Activated naive CD4-positive, alpha-beta T cell treated with anti-CD3 and anti-CD28 coated beads for 36 hours (primary cell): ENCODE measurements around the gene EPB41L2. TPM values are rescaled to one million over a fixed set of nuclear protein-coding genes. Genes with fewer than 3 reads are reported as not detected.

Experiments
- CTCF ChIA-PET: fragments of 350-600 bp; sonication (Branson Sonifier 250); formaldehyde crosslinking; loops from one replicate; lab custom pipeline; 2021; ENCODE audit warnings: antibody characterized with exemption; lab: Charles Lee
- DNase-seq: peaks from one replicate; pipeline ENCODE4 v3.0.0-alpha.2; 2020
- H3K27ac Mint-ChIP-seq: one replicate; pipeline ENCODE4 v1.8.0; 2021; ENCODE audit warnings: mild to moderate bottlenecking, mixed read lengths
- H3K27me3 Mint-ChIP-seq: one replicate; pipeline ENCODE4 v1.8.0; 2021; ENCODE audit warnings: low read depth, mixed read lengths
- H3K36me3 Mint-ChIP-seq: one replicate; pipeline ENCODE4 v1.8.0; 2021; ENCODE audit warnings: low read depth, mixed read lengths
- H3K4me1 Mint-ChIP-seq: one replicate; pipeline ENCODE4 v1.8.0; 2021; ENCODE audit warnings: low read depth, mixed read lengths
- H3K4me3 Mint-ChIP-seq: one replicate; pipeline ENCODE4 v1.8.0; 2021; ENCODE audit warnings: mild to moderate bottlenecking, moderate library complexity, mixed read lengths
- H3K9me3 Mint-ChIP-seq: one replicate; pipeline ENCODE4 v1.8.0; 2021; ENCODE audit warnings: mixed read lengths
- intact Hi-C: fragments of 100-400 bp; cut with micrococcal nuclease; formaldehyde crosslinking; loops from one replicate; pipeline ENCODE4 v1.15.1; 2023
- total RNA-seq, 2 experiments: library from RNA; stranded (reverse); gene quantifications; one replicate each; pipeline ENCODE4 v1.2.3, GENCODE V29; 2021

The EPB41L2 gene
- total RNA-seq, 2 experiments from 2014 or later, result 33.5 to 37.7 TPM

DNA sequence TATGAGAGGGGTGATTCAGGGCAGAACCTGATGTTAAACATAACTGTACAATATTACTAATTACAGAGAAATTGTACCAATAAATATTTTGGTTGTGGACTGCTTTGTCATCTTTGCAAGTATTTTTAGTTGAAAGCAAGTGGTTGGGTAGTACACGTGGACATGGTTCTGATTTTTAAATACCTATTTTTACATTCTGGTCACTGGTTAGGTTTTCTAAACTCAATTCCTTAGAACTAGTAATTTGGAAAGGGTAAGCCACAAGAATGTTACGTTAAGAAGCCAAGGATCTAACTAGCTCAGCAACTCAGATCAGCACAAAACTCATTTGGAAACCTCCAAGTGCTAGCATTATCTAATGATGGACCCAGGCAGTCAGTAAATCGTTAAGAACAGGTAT is 2.7 kb downstream of the EPB41L2 start:
- Mint-ChIP-seq H3K4me3 (no peak overlapping the region), H3K36me3 (peaks cover 3% of the 10 kb centered on the region), H3K27me3 (peaks cover 2% of the 10 kb centered on the region), H3K9me3 (peaks cover 11% of the 10 kb centered on the region), H3K4me1 (peaks cover 22% of the 10 kb centered on the region), H3K27ac (no peak overlapping the region)
- intact Hi-C loops, result loop anchor here (2.0 to 5.0 kb wide), 4 partner anchors 382 to 1752 kb away; partner anchors contain the start of gene RPS12
- CTCF ChIA-PET, result no interaction called here
- no peak for DNase-seq

DNA sequence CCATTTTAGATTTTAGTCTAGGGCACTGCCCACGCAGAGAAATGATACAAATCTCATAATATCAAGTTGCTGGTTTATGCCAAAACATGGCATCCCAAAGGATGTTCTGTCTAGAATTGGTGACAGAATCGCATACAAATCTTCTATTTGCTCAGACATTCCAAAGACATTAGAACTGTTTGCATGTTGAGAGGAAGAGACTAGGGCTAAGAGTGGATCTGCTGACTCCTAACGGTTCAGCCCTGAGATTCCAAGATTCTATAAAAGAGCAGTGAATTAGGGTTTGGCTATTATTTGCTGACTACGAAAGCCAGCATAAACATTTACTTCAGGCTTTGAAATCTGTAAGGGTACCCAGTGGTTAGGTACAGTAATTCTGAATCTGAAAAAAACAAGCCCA is 3.6 kb downstream of the EPB41L2 start:
- DNase-seq, result no peak
- H3K27me3 Mint-ChIP-seq, result peaks cover 2% of the 10 kb centered on the region
- H3K9me3 Mint-ChIP-seq, result peaks cover 13% of the 10 kb centered on the region
- H3K27ac Mint-ChIP-seq, result no peak overlapping the region
- peaks cover 3% of the 10 kb centered on the region for H3K36me3 Mint-ChIP-seq
- peaks cover 22% of the 10 kb centered on the region for H3K4me1 Mint-ChIP-seq
- intact Hi-C loops, result no loop called here
- H3K4me3 Mint-ChIP-seq, result no peak overlapping the region
- CTCF ChIA-PET, result no interaction called here

DNA sequence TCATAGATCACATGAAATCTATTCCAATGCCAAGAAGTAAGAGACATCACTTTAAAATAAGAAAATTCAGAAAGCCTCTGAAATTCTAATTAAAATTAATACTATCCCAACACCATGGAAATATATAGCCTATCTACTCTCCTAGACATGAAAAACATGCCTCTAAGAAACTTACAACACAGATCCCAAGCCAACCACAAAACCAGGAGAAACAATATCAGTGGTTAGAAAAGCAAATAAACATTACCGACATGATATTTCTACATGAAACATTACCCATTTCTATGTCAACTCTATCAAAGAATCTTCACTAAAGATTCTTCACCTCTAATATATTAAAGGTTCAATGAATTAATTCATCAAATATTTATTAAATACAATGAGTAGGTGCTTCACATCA is 4.8 kb downstream of the EPB41L2 start:
- CTCF ChIA-PET, result no interaction called here
- peaks cover 22% of the 10 kb centered on the region for H3K9me3 Mint-ChIP-seq
- peaks cover 2% of the 10 kb centered on the region for H3K27me3 Mint-ChIP-seq
- H3K4me1 Mint-ChIP-seq, result peaks cover 15% of the 10 kb centered on the region
- H3K27ac Mint-ChIP-seq, result no peak overlapping the region
- H3K4me3 Mint-ChIP-seq, result no peak overlapping the region
- intact Hi-C loops, result no loop called here
- peaks cover 10% of the 10 kb centered on the region for H3K36me3 Mint-ChIP-seq
- DNase-seq, result no peak

DNA sequence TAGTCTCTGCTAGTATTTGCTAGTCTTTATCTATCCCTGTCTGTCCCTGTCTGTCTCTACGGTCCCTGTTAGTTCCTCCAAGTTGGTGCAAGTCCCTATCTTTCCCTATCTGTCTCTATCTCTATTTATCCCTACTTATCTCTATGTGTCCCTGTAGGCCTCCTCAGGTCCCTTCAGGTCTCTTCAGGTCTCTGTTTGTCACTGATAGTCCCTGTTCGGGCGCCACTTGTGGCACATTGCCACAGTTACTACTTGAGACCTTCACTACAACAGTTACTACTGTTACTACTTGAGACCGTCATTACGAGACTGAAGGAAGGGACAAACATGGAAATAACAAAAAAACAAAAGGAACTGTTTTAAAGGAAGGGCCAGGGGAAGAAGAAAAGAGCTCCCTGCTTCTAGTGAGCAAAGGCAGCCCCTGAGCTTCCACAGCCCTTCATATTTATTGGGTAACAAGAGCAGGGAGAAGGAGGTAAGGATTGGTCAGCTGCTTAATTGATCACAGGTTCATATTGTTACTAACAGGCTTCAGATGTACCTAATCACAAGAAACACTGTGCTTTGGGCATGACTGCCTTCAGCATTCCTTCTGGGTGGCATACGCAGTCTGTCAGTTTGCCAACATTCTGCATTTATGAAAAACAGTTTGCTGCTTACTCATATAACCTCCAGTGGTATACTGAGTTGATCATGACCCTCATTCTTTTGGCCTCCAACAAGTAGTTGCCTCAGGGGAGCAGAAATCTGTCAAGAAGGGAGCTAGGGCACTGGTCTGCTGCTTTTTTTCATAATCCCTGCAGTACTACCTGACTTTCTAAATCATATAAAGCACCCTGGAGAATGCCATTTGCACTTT is 8.4 kb downstream of the EPB41L2 start:
- no peak for DNase-seq
- Mint-ChIP-seq H3K27me3 (no peaks in the 10 kb centered on the region), H3K4me3 (no peak overlapping the region), H3K9me3 (peaks cover 31% of the 10 kb centered on the region), H3K4me1 (no peaks in the 10 kb centered on the region), H3K27ac (no peak overlapping the region), H3K36me3 (peaks cover 14% of the 10 kb centered on the region)
- CTCF ChIA-PET, result interaction anchor here (0.6 to 1.0 kb wide), 3 partner anchors 10 to 161 kb away, joined by 3 to 5 read pairs (median 4); no protein-coding TSS in a partner anchor
- intact Hi-C loops, result no loop called here

DNA sequence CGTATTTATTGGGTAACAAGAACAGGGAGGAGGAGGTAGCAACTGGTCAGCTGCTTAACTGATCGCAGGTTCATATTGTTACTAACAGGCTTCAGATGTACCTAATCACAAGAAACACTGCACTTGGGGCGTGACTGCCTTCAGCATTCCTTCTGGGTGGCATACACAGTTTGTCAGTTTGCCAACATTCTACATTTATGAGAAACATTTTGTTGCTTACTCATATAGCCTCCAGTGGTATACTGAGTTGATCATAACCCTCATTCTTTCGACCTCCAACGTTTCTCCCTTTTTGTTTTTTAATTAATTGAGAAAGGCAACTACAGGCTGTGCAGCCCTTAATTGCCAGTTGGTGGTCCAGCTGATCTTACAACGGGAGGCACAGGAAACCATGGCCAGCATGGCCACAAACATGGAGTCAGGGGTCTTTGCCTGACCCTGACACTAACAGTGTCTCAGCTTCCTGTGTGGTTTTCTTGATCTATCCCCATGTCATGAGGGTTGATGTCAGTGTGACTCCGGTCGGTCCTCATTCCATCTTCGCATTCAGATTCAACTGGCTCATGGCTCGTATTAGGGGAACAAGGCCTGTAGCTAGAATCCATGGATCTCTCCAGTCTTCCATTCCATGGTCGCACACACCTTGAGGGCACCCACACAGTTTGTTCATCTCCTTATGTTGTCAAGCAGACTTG is 9.4 kb downstream of the EPB41L2 start:
- Mint-ChIP-seq H3K27me3 (no peaks in the 10 kb centered on the region), H3K27ac (no peak overlapping the region), H3K36me3 (peaks cover 14% of the 10 kb centered on the region), H3K4me1 (no peaks in the 10 kb centered on the region), H3K9me3 (peaks cover 33% of the 10 kb centered on the region), H3K4me3 (no peak overlapping the region)
- DNase-seq, result no peak
- CTCF ChIA-PET, result interaction anchor here (1.0 kb wide), 1 partner anchor 160 kb away, joined by 4 read pairs; no protein-coding TSS in a partner anchor
- intact Hi-C loops, result no loop called here

DNA sequence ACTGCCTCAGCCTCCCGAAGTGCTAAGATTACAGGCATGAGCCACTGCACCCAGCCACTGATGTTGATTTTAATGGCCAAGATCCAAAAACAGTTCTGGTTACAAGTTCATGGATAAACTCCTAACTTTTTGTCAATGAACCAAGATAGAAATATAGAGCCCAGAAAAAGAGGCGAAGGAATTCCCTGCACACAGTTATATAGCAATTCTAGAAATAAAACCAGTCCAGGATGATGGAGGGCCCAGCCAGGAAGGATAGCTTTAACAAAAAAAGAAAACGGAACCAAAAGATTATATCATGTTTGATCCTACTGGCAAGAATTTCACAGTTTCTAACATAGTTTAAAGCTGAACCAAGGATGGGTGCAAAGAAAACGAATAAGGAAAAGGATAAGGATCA is 10.9 kb downstream of the EPB41L2 start:
- Mint-ChIP-seq H3K27ac (no peak overlapping the region), H3K27me3 (no peaks in the 10 kb centered on the region), H3K9me3 (peaks cover 32% of the 10 kb centered on the region), H3K4me3 (no peak overlapping the region), H3K36me3 (peaks cover 14% of the 10 kb centered on the region), H3K4me1 (no peaks in the 10 kb centered on the region)
- CTCF ChIA-PET, result interaction anchor here (1.1 kb wide), 1 partner anchor 17 kb away, joined by 4 read pairs; no protein-coding TSS in a partner anchor
- no peak for DNase-seq
- intact Hi-C loops, result no loop called here

DNA sequence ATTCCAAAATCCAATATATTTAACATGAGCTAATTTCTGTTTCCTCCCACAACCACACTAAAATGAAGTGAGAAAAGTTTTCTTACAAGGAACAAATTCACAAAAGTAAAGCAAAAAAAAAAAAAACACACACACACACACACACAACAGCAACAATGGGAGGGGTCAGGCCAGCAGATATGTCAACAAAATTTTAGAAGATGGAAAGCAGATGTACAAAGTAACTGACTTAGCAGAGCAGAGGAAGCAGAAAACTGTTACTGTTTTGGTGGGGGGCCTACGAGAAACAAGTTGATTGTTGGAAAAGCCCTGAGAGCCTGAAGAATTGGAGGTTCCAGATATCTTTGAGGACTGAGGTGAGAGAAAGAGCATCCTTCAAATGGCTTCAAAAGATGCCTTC is 11.7 kb downstream of the EPB41L2 start:
- CTCF ChIA-PET, result no interaction called here
- no peak overlapping the region for H3K4me3 Mint-ChIP-seq
- intact Hi-C loops, result no loop called here
- peaks cover 14% of the 10 kb centered on the region for H3K36me3 Mint-ChIP-seq
- DNase-seq, result no peak
- no peaks in the 10 kb centered on the region for H3K4me1 Mint-ChIP-seq
- H3K9me3 Mint-ChIP-seq, result peaks cover 27% of the 10 kb centered on the region
- H3K27me3 Mint-ChIP-seq, result no peaks in the 10 kb centered on the region
- H3K27ac Mint-ChIP-seq, result no peak overlapping the region

DNA sequence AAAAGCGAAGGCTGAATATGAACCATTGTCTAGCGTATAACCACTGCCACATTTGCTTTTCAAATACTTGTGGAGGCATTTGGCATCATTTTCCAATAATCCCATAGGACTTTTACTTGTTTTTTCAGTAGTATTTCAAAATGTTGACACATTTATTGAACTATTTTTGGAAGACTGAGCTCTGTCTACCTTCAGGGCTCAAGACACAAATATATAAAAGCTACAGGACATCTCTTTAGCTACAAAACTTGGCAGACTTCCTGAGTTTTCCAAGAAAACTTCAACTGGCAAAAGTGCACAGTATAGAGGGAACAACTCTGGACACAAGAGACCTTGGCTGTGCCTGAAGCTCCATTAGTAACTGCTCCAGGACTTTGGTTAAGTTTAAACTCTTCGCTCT is 13.4 kb downstream of the EPB41L2 start:
- Mint-ChIP-seq H3K27me3 (no peaks in the 10 kb centered on the region), H3K9me3 (peaks cover 21% of the 10 kb centered on the region), H3K27ac (no peak overlapping the region), H3K36me3 (peaks cover 12% of the 10 kb centered on the region), H3K4me1 (no peaks in the 10 kb centered on the region), H3K4me3 (no peak overlapping the region)
- intact Hi-C loops, result no loop called here
- CTCF ChIA-PET, result no interaction called here
- no peak for DNase-seq

DNA sequence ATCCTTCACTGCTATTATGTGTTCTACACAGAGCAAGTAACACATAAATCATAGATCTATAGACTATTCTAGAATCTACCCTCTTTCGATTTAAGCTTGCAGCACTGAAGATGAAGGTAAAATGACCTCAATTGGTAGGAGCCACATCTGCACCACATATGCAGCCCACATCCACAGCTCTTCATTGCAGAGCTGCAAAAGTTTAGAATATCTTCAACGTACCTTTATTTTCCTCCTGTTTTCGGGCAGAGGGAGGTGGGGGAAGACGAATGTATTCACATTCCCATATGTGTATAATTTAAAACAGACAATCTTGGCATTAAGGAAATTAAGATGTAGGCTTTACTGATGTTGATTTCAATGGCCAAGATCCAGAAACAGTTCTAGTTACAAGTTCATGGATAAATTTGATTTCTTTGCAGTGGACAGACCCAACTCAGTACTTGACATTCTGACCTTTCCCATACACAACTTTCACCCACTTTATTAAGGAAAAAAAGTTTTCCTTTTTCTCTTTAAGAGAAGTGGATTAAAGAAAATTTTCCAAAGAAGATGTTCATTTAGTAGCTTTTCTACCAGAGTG is 14.0 kb downstream of the EPB41L2 start:
- no peak overlapping the region for H3K4me3 Mint-ChIP-seq
- H3K4me1 Mint-ChIP-seq, result no peaks in the 10 kb centered on the region
- peaks cover 8% of the 10 kb centered on the region for H3K36me3 Mint-ChIP-seq
- no peaks in the 10 kb centered on the region for H3K27me3 Mint-ChIP-seq
- no peak for DNase-seq
- intact Hi-C loops, result no loop called here
- H3K9me3 Mint-ChIP-seq, result peaks cover 15% of the 10 kb centered on the region
- CTCF ChIA-PET, result interaction anchor here (0.7 kb wide), 1 partner anchor 421 kb away, joined by 4 read pairs; no protein-coding TSS in a partner anchor
- no peak overlapping the region for H3K27ac Mint-ChIP-seq

DNA sequence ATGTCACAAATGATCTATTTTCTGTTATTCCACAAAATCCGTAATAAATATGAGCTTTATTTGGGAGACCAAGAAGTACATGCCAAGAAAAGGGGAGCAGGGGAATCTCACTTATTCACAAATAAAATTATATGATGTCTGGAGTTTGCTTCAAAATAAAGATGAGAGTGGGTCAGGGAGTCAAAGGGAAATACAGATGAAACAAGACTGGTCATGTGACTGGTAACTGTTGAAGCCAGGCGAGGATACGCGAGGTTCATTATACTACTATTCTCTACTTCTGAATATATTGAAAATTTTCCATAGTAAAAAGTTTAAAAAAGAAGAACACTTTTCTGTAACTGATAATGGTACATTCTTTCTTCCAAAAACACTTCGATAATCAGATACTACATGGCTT is 14.6 kb downstream of the EPB41L2 start:
- no peaks in the 10 kb centered on the region for H3K4me1 Mint-ChIP-seq
- CTCF ChIA-PET, result interaction anchor here (0.7 kb wide), 1 partner anchor 422 kb away, joined by 4 read pairs; no protein-coding TSS in a partner anchor
- peaks cover 11% of the 10 kb centered on the region for H3K9me3 Mint-ChIP-seq
- peaks cover 4% of the 10 kb centered on the region for H3K36me3 Mint-ChIP-seq
- intact Hi-C loops, result no loop called here
- DNase-seq, result no peak
- H3K4me3 Mint-ChIP-seq, result no peak overlapping the region
- no peaks in the 10 kb centered on the region for H3K27me3 Mint-ChIP-seq
- H3K27ac Mint-ChIP-seq, result no peak overlapping the region

DNA sequence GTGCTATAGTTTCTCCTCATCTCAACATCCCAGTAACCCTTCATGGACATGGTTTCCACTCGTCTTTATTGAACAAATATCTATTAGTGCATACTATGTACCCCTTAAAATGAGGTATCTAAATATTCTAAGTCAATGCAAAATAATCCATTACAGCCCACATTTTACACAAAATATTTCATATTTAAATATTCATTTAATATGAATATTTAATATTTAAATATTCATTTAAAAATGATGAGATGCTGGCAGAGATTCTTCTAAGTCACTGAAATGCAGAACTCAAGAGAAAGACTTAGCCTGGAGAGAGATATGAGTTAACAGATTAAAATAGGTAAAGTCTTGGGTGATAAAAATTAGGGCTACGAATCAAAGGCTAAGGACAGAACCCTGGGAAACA is 17.9 kb downstream of the EPB41L2 start:
- H3K27me3 Mint-ChIP-seq, result no peaks in the 10 kb centered on the region
- no peak overlapping the region for H3K27ac Mint-ChIP-seq
- DNase-seq, result no peak
- peaks cover 2% of the 10 kb centered on the region for H3K9me3 Mint-ChIP-seq
- CTCF ChIA-PET, result no interaction called here
- no peaks in the 10 kb centered on the region for H3K4me1 Mint-ChIP-seq
- intact Hi-C loops, result no loop called here
- no peak overlapping the region for H3K4me3 Mint-ChIP-seq
- H3K36me3 Mint-ChIP-seq, result no peaks in the 10 kb centered on the region

DNA sequence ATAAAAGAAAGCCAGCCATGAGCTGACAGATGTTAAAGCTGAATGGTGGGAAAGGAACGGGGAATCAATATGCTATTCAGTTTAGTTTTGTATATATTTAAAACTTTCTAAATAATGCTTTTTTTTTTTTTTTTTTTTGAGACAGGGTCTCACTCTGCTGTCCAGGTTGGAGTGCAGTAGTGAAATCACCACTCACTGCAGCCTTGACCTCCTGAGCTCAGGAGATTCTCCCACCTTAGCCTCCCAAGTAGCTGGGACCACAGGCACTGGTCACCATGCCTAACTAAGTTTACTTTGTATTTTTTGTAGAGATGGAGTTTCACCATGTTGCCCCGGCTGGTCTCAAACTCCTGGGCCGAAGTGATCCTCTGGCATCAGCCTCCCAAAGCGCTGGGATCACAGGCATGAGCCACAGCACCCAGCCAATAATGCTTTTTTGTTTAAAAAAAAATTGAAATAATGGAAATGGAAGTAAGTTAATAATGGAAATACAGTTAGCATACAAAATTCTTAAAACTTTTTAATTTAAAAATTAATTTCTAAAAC is 19.1 kb downstream of the EPB41L2 start:
- no peak overlapping the region for H3K4me3 Mint-ChIP-seq
- peaks cover 2% of the 10 kb centered on the region for H3K9me3 Mint-ChIP-seq
- no peak overlapping the region for H3K27ac Mint-ChIP-seq
- no peak for DNase-seq
- intact Hi-C loops, result no loop called here
- H3K36me3 Mint-ChIP-seq, result no peaks in the 10 kb centered on the region
- H3K27me3 Mint-ChIP-seq, result no peaks in the 10 kb centered on the region
- CTCF ChIA-PET, result interaction anchor here (0.6 kb wide), 1 partner anchor 873 kb away, joined by 3 read pairs; no protein-coding TSS in a partner anchor
- no peaks in the 10 kb centered on the region for H3K4me1 Mint-ChIP-seq
